GM12892 (cell line): ENCODE results near the gene PRSS56.

Experiments used
- POLR2A ChIP-seq: IDR thresholded peaks from 2 replicates; pipeline ENCODE4 v1.6.1; 2011; ENCODE audit warnings: low read depth, low read length, control low read depth
- POLR2AphosphoS5 ChIP-seq: IDR thresholded peaks from 2 replicates; pipeline ENCODE4 v1.6.1; 2011; ENCODE audit warnings: low read depth, low read length, control low read depth

DNA sequence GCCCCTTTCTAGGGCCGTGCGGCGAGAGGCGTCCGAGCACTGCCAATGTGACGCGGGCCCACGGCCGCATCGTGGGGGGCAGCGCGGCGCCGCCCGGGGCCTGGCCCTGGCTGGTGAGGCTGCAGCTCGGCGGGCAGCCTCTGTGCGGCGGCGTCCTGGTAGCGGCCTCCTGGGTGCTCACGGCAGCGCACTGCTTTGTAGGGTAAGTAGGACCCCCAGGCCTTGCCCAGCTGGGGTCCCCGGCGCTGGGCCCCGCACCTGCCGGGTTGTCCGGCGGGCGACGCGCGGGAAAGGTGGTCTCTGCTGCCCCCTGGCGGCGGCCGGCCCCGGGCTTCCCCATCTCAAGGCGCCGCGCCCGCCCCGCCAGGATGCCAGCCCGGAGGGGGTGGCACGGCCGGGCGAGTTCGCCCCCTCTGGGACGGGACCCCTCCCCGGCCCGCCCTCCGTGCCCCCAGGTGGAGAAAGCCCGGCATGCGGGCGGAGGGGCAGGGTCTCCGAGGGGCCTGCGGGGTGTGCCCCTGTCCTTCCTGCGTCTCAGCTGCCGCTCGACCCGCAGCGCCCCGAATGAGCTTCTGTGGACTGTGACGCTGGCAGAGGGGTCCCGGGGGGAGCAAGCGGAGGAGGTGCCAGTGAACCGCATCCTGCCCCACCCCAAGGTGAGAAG lies 1.9 kb downstream of the PRSS56 start:
- TF ChIP-seq POLR2A (no peak), POLR2AphosphoS5 (no peak)
